NCI-H146 (cell line): ENCODE measurements around the gene ZCCHC17.
"Not testable (repeated sequence)": the region's sequence is repeated elsewhere in the genome, so short reads cannot be mapped to it uniquely, and the experiment has no call there.

Experiments
- DNase-seq: peaks from one replicate; lab custom pipeline; 2025; lab: John Stamatoyannopoulos, UW

ZCCHC17 gene

GRCh38 chr1:31370565-31370964, 73.7 kb downstream of the ZCCHC17 start:
- no peak for DNase-seq

DNA sequence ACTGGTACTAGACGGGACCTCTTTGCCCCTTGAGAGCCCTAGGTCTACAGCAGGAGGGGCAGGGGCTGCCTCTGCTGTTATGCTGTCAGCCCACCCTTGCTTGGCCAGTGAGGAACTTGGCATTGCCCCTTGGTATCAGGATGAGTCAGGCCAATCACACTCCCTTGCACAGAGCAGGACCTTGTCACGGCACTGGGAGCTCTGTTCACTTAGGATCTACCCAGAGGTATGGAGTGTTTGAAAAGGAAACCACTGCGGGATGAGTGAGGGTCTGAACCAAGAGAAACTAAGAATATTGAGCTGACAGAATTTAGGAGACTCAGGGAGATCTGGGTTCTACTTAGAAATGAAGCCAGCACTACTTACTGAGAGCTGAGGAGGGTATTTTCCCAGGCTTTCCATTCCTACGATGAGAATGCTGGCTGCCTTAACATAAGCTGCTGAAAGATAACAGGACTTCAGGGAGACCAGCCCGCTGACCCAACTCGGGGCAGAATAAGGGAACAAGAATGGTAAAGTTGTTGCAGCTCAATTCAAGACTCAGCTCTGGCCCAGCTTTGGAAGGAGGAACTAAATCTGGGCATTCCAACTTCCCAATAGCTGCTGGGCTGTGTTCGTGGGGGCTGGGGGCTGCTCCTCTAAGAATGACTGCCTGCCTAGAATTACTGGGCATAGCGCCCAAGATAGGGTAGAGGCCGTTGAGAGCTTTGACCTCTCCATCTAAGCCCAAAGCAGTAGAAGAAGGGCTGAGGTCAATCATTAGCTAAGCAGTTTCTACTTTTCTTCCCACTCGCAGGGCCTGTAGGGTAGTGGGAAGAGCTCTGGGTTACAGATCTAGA, 74.5 kb downstream of the ZCCHC17 start:
- no peak for DNase-seq

GRCh38 chr1:31372051-31372450, 75.2 kb downstream of the ZCCHC17 start:
- DNase-seq = no peak

GRCh38 chr1:31372751-31373055, 75.9 kb downstream of the ZCCHC17 start:
- no peak for DNase-seq

GRCh38 chr1:31373056-31373896, 76.4 kb downstream of the ZCCHC17 start, which contains the start of gene FABP3:
Gene FABP3, minus strand, starts transcription at chr1:31373076. Its CDS starts 62 bp downstream, at chr1:31373014.
- peak; percentile 29 for DNase-seq

DNA sequence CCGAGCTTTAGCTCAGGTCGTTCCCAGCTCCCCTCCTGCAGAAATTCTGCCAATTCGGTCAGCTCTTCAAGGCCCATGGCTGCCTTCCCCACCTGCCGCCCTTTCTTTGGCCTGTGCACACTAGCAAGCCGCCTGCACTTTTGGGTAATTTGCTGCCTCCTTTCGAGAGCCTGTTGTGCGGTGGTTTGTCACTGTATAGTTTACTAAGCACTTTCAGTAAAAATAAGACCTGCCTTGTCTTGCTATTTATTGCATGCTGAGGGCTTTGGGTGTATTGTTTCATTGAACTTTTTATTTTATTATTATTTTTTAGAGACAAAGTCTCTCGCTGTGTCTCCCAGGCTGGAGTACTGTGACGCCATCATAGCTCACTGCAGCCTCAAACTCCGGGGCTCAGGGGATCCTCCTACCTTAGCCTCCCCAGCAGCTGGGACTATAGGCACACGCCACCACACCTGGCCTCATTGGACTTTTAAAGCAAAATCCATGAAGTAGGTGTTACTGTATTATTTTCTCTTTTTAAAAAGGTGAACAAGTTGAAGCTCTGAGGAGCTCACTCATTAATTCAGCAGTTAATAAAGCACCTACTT, 77.2 kb downstream of the ZCCHC17 start:
- no peak for DNase-seq

DNA sequence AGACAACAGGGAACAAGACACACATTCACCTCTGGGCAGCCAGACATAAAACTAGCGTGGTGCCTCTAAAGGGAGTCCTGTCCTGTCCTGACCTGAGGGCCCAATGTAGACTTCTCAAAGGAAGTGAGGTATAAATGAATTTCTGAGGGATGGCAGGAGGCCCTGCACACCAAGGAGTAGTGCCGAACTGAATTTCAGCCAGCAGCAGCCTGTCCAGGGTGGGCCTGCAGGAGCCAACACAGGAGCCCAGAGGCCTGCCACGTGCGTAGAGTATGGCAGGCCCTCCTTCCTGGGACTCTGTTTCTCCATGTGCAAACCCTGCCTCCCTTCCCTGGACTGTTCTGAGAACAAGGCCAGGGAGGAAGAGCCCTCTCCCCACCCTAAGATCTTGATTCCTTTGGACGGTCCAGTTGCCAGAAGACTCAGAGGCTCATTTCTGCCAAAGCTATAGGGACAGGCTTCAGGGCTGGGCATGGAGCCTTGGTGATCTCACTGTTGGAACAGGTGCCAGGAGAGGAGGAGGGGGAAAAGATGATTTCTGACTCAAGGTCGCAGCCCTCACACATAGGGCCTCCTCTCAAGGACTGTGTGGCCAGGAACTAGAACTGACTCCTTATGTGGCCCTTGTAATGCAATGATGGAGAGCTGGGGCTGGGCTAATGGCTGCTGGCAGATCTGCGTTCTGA, 77.8 kb downstream of the ZCCHC17 start:
- no peak for DNase-seq

DNA sequence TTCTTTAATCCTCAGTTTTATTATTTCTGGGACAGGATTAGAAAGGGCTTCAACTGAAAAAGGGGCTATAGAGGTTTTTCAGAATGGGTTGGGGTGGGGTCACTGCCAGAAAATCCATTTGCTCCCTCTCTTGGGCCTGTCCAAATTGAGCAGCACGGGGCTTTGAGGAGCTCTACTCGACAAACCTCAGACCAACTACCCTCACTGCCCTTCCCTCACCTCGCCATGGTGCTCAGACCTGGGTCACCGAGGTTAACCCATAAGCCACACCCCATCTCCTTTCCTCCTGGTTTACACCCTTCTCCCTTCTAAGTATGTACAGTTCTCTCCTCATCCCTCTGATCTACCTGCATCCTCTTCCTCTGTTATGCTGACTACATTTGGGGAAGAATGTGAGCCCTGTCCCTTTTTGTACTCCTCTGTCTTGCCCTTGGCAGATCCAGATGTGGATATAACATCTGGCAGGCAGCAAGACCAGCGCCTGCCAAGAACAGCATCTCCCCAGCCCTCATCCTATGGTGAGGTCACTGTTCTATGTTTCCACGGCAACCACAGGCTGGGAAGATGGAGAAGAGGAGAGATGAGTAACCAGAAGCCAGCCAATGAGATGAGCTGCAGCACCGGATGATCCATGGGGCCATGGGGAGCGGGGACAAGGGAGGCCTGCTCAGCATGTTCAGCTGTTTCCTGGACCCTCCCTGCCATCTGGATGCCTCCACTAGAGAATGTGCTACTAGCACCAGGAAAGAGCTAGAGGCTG, 79.7 kb downstream of the ZCCHC17 start:
- DNase-seq = peak; percentile 70

GRCh38 chr1:31377364-31377863, 80.6 kb downstream of the ZCCHC17 start:
- no peak for DNase-seq

DNA sequence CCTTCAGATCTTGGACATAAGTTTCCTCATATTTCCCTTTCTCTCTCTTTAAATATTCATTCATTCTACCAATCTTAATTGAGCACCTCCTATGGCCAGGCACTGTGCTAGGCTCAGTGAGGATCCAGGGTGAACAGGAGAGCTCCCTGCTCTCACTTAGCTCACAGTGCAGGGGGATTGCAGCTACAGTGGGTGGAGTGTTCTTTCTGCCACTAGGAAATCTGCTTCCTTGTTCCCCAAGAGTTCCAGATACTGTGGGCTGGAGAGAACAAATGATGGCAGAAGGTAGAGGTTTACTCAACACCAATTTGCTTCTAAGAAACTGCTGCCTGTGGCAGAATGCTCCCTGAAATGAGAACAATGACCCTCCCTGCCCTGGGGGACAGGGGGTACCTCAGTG, 81.2 kb downstream of the ZCCHC17 start:
- no peak for DNase-seq

GRCh38 chr1:31380181-31380580, 83.3 kb downstream of the ZCCHC17 start:
- no peak for DNase-seq

DNA sequence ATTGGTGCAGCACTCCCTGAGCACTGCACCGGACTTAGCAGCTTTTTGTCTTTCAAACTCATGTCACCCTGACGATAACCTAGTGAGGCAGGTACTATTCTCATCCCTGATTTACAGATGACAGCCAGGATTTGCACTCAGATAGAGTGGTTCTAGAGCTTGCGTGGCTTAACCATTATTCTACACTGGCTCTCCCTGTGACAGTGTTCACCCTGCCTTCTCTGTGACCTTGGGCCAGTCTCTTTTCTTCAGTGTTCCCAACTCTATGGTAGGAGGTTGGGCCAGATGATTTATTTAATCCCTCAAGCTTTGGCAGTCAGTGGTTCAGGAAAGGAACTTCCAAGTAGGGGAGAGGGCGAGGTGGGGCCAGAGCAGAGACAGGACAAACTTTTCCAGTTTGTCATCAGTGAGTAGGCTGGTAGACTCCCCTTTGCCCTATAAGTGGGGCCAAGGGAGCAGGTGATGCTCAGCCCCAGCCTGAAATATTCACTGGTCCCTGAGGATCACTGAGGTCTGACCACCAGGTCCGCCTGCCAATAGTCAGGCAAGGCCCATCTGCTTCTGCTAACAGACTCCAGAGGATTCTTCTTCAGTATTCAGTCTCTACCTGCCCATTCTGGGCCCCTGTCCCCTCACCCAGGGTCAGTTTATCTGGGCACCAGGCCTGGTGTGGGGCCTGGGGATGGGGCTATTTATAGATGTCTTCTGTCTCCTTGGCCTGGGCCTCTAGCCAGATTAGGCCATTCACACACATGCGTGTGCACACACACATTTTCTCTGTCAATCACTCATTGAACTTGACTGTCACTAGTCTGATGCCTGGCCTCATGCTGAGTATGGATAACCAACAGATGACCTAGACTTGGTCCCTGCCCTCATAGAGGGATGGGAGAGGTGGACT, 84.8 kb downstream of the ZCCHC17 start:
- DNase-seq = no peak

GRCh38 chr1:31382379-31382989, 85.7 kb downstream of the ZCCHC17 start:
- no peak for DNase-seq

- DNase-seq = no peak
Observed at GRCh38 chr1:31383967-31384366, 87.1 kb downstream of the ZCCHC17 start.

DNA sequence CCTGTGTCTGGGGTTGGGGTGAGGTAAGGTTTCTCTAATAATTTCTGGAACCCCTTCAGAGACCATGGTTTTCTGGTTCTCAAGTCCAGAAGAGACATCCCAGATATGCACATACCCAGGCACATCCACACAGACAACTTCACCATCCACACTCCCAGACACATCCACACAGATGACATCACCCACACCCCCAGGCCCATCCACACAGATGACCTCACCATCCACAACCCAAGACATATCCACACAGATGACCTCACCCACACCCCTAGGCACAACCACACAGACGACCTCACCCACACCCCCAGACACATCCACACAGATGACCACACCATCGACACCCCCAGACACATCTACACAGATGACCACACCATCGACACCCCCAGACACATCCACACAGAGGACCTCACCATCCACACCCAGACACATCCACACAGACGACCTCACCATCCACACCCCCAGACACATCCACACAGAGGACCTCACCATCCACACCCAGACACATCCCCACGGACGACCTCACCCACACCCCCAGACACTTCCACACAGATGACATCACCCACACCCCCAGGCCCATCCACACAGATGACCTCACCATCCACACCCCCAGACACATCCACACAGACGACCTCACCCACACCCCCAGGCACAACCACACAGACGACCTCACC, 89.9 kb downstream of the ZCCHC17 start:
- not testable (repeated sequence) for DNase-seq

- DNase-seq = no peak
Observed at GRCh38 chr1:31387612-31388011, 90.8 kb downstream of the ZCCHC17 start.

DNA sequence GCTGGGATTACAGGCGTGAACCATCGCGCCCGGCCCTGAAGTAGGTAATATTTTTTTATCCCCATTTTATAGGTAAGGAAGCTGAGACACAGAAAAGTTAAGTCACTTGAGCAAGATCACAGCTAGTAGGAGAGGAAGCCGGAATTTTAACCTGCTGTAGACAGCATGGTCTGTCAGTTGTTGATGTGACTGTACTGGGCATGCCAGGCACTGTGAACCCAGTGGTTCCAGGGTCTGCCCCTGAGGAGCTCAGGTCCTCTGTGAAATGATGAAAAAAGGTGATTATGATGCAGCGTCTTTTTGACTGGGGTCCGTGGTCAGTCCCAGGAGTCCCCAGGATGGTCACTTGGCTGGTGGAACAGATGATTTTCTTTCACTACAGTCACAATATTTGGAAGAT, 92.8 kb downstream of the ZCCHC17 start:
- no peak for DNase-seq

DNA sequence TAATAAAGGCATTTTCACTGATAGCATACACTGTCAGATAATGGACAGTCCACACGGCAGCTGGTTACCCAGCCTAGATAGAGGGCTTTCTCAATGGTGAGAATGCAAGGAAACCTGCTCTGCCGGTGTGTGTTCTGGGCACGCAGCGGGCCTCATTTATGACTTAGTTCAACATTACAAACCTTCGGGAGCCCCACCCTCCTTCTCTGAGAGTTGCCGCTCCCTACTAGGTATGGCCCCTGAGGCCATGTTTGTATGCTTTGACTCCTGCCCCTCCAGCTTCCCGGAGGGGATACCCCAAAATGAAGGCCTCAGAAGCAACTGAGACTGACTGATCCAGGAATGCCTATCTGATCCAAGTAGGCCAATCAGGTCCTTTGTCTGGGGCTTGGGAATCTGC, 93.2 kb downstream of the ZCCHC17 start:
- no peak for DNase-seq

GRCh38 chr1:31393463-31393862, 96.6 kb downstream of the ZCCHC17 start:
- DNase-seq = no peak
